OCI-LY1 (cell line): Measurements from ENCODE around the gene KRT75.

Source experiments
- H2AFZ ChIP-seq: fragments of 200-600 bp; sonication (generic), shearing (Covaris generic); 2 replicates; pipeline ENCODE4 v1.6.0; 2014; ENCODE audit warnings: antibody characterized with exemption, mild to moderate bottlenecking, low read length
- H3F3A ChIP-seq: fragments of 200-600 bp; sonication (generic), shearing (Covaris generic); 2 replicates; pipeline ENCODE4 v1.6.0; 2014; ENCODE audit warnings: mild to moderate bottlenecking, antibody characterized with exemption, low read length, moderate library complexity; ENCODE audit not compliant: insufficient read depth
- H3K27ac ChIP-seq: fragments of 200-600 bp; sonication (generic); 2 replicates; pipeline ENCODE4 v1.5.1; 2014; ENCODE audit warnings: low read length, mixed run types, mild to moderate bottlenecking, low read depth; ENCODE audit not compliant: poor library complexity, severe bottlenecking
- H3K27me3 ChIP-seq: fragments of 200-600 bp; sonication (generic); 2 replicates; pipeline ENCODE4 v1.6.0; 2014; ENCODE audit warnings: antibody characterized with exemption, mild to moderate bottlenecking, low read length, moderate library complexity; ENCODE audit not compliant: insufficient read depth
- H3K36me3 ChIP-seq: fragments of 200-600 bp; sonication (generic); 2 replicates; pipeline ENCODE4 v1.6.1; 2014; ENCODE audit warnings: mild to moderate bottlenecking, antibody characterized with exemption, low read length, moderate library complexity, mixed read lengths; ENCODE audit not compliant: insufficient read depth
- H3K4me1 ChIP-seq: fragments of 200-600 bp; sonication (generic); 2 replicates; pipeline ENCODE4 v1.5.1; 2014; ENCODE audit warnings: mild to moderate bottlenecking, low read length, moderate library complexity; ENCODE audit not compliant: insufficient read depth, severe bottlenecking
- H3K4me2 ChIP-seq: fragments of 200-600 bp; sonication (generic), shearing (Covaris generic); 2 replicates; pipeline ENCODE4 v1.6.1; 2014; ENCODE audit warnings: low read length
- H3K4me3 ChIP-seq: fragments of 200-600 bp; sonication (generic); 2 replicates; pipeline ENCODE4 v1.5.1; 2014; ENCODE audit warnings: low read length, low read depth, mild to moderate bottlenecking, mixed read lengths; ENCODE audit not compliant: poor library complexity, severe bottlenecking
- H3K79me2 ChIP-seq: fragments of 200-600 bp; shearing (Covaris generic); 2 replicates; pipeline ENCODE4 v1.6.1; 2016; ENCODE audit warnings: mixed run types, low read length, mixed read lengths; ENCODE audit not compliant: insufficient read depth
- H3K9ac ChIP-seq: fragments of 200-600 bp; sonication (generic), shearing (Covaris generic); 2 replicates; pipeline ENCODE4 v1.6.1; 2014; ENCODE audit warnings: mild to moderate bottlenecking, low read length, mixed read lengths
- H3K9me2 ChIP-seq: fragments of 200-600 bp; sonication (generic), shearing (Covaris generic); 2 replicates; pipeline ENCODE4 v1.6.1; 2014; ENCODE audit warnings: low read depth, mild to moderate bottlenecking, low read length, mixed read lengths
- H3K9me3 ChIP-seq: fragments of 200-600 bp; shearing (Covaris generic); 2 replicates; pipeline ENCODE4 v1.6.1; 2014; ENCODE audit warnings: low read length, mixed read lengths
- H4K20me1 ChIP-seq: fragments of 200-600 bp; sonication (generic), shearing (Covaris generic); 2 replicates; pipeline ENCODE4 v1.6.0; 2016; ENCODE audit warnings: mild to moderate bottlenecking, low read length; ENCODE audit not compliant: insufficient read depth
- CTCF ChIP-seq: fragments of 200-600 bp; sonication (generic), shearing (Covaris generic); IDR thresholded peaks from 2 replicates; pipeline ENCODE4 v1.5.1; 2017; ENCODE audit warnings: mild to moderate bottlenecking, antibody characterized with exemption, low read length, moderate library complexity, mixed read lengths
- EZH2 ChIP-seq: fragments of 200-600 bp; sonication (generic), shearing (Covaris generic); IDR thresholded peaks from 2 replicates; pipeline ENCODE4 v1.8.0; 2017; ENCODE audit warnings: borderline replicate concordance, mixed run types, mild to moderate bottlenecking, antibody characterized with exemption, low read length, moderate library complexity, mixed read lengths

KRT75 gene

GRCh38 chr12:52441320-52441911, 7.2 kb upstream of the KRT75 start:
- H3K4me2 ChIP-seq: no peak overlapping the region
- no peak overlapping the region for H3K27ac ChIP-seq
- H4K20me1 ChIP-seq: no peaks in the 10 kb centered on the region
- no peak overlapping the region for H3K9ac ChIP-seq
- H2AFZ ChIP-seq: no peak overlapping the region
- no peaks in the 10 kb centered on the region for H3K9me3 ChIP-seq
- H3F3A ChIP-seq: no peaks in the 10 kb centered on the region
- no peak overlapping the region for H3K4me3 ChIP-seq
- H3K4me1 ChIP-seq: no peaks in the 10 kb centered on the region
- H3K79me2 ChIP-seq: no peaks in the 10 kb centered on the region
- no peaks in the 10 kb centered on the region for H3K9me2 ChIP-seq
- H3K27me3 ChIP-seq: peaks cover 3% of the 10 kb centered on the region
- TF ChIP-seq EZH2 (no peak), CTCF (no peak)
- no peaks in the 10 kb centered on the region for H3K36me3 ChIP-seq

- H3K4me1 ChIP-seq: no peaks in the 10 kb centered on the region
- H3K27ac ChIP-seq: no peak overlapping the region
- no peaks in the 10 kb centered on the region for H3K9me3 ChIP-seq
- H3K79me2 ChIP-seq: no peaks in the 10 kb centered on the region
- H2AFZ ChIP-seq: no peak overlapping the region
- no peak overlapping the region for H3K4me3 ChIP-seq
- no peak overlapping the region for H3K9ac ChIP-seq
- no peaks in the 10 kb centered on the region for H3F3A ChIP-seq
- H4K20me1 ChIP-seq: no peaks in the 10 kb centered on the region
- no peaks in the 10 kb centered on the region for H3K36me3 ChIP-seq
- no peak overlapping the region for H3K4me2 ChIP-seq
- no peaks in the 10 kb centered on the region for H3K9me2 ChIP-seq
- no peak for TF ChIP-seq CTCF
- no peak for TF ChIP-seq EZH2
- peaks cover 3% of the 10 kb centered on the region for H3K27me3 ChIP-seq
Measured at GRCh38 chr12:52440821-52441319, 6.7 kb upstream of the KRT75 start.

GRCh38 chr12:52439845-52440244, 5.7 kb upstream of the KRT75 start:
- H3K9ac ChIP-seq: no peak overlapping the region
- peaks cover 3% of the 10 kb centered on the region for H3K27me3 ChIP-seq
- H3K36me3 ChIP-seq: no peaks in the 10 kb centered on the region
- H3F3A ChIP-seq: no peaks in the 10 kb centered on the region
- H4K20me1 ChIP-seq: no peaks in the 10 kb centered on the region
- TF ChIP-seq CTCF: no peak
- TF ChIP-seq EZH2: no peak
- H3K27ac ChIP-seq: no peak overlapping the region
- H3K4me1 ChIP-seq: no peaks in the 10 kb centered on the region
- no peaks in the 10 kb centered on the region for H3K79me2 ChIP-seq
- no peak overlapping the region for H2AFZ ChIP-seq
- H3K9me3 ChIP-seq: no peaks in the 10 kb centered on the region
- H3K4me2 ChIP-seq: no peak overlapping the region
- H3K9me2 ChIP-seq: no peaks in the 10 kb centered on the region
- no peak overlapping the region for H3K4me3 ChIP-seq
